ENCODE measurements around the gene PPP1R9B.

PPP1R9B gene

GRCh38 chr17:50096758-50097157, 53.7 kb downstream of the PPP1R9B start:
- peak overlapping the region in 1 of 2 donors; percentile 91 for H3K9ac ChIP-seq (ENCODE audit: low read depth in 1 of 2, low read length in 2 of 2)
- peak overlapping the region in 1 of 2 donors; percentile 96 for H3K4me3 ChIP-seq (ENCODE audit: low read depth in 1 of 2, low read length in 2 of 2)
- H3K9me3 ChIP-seq (ENCODE audit: control insufficient read depth in 1 of 2, low read length in 2 of 2): no peaks in the 10 kb centered on the region
- no peaks in the 10 kb centered on the region for H3K27me3 ChIP-seq (ENCODE audit: control insufficient read depth in 1 of 2, insufficient read depth in 2 of 2, low read length in 2 of 2)
- peaks cover 60 to 64% of the 10 kb centered on the region in 2 donors for H3K4me1 ChIP-seq (ENCODE audit: control insufficient read depth in 1 of 2, insufficient read depth in 2 of 2, low read length in 2 of 2)
- H3K36me3 ChIP-seq (ENCODE audit: control insufficient read depth in 1 of 2, insufficient read depth in 2 of 2, low read length in 2 of 2): peaks cover 14 to 27% of the 10 kb centered on the region in 2 donors
- no peak overlapping the region for H3K27ac ChIP-seq (ENCODE audit: low read depth, low read length)

- Histone ChIP-seq H3K27ac (ENCODE audit: low read depth, low read length) (peak overlapping the region; percentile 76), H3K9ac (ENCODE audit: low read depth in 1 of 2, low read length in 2 of 2) (peak overlapping the region; percentile 91 to 98), H3K4me3 (ENCODE audit: low read depth in 1 of 2, low read length in 2 of 2) (peak overlapping the region; percentile 95 to 96), H3K9me3 (ENCODE audit: control insufficient read depth in 1 of 2, low read length in 2 of 2) (no peaks in the 10 kb centered on the region), H3K36me3 (ENCODE audit: control insufficient read depth in 1 of 2, insufficient read depth in 2 of 2, low read length in 2 of 2) (peaks cover 14 to 27% of the 10 kb centered on the region in 2 donors), H3K4me1 (ENCODE audit: control insufficient read depth in 1 of 2, insufficient read depth in 2 of 2, low read length in 2 of 2) (peaks cover 55 to 57% of the 10 kb centered on the region in 2 donors), H3K27me3 (ENCODE audit: control insufficient read depth in 1 of 2, insufficient read depth in 2 of 2, low read length in 2 of 2) (no peaks in the 10 kb centered on the region)
Measured at GRCh38 chr17:50096092-50096491, 54.4 kb downstream of the PPP1R9B start.

GRCh38 chr17:50095626-50096037, 54.8 kb downstream of the PPP1R9B start:
- Histone ChIP-seq H3K27me3 (ENCODE audit: control insufficient read depth in 1 of 2, insufficient read depth in 2 of 2, low read length in 2 of 2) (no peaks in the 10 kb centered on the region), H3K27ac (ENCODE audit: low read depth, low read length) (peak overlapping the region; percentile 76), H3K9ac (ENCODE audit: low read depth in 1 of 2, low read length in 2 of 2) (peak overlapping the region; percentile 91 to 98), H3K9me3 (ENCODE audit: control insufficient read depth in 1 of 2, low read length in 2 of 2) (no peaks in the 10 kb centered on the region), H3K36me3 (ENCODE audit: control insufficient read depth in 1 of 2, insufficient read depth in 2 of 2, low read length in 2 of 2) (peaks cover 14 to 27% of the 10 kb centered on the region in 2 donors), H3K4me3 (ENCODE audit: low read depth in 1 of 2, low read length in 2 of 2) (peak overlapping the region; percentile 95 to 96), H3K4me1 (ENCODE audit: control insufficient read depth in 1 of 2, insufficient read depth in 2 of 2, low read length in 2 of 2) (peaks cover 50 to 54% of the 10 kb centered on the region in 2 donors)

DNA sequence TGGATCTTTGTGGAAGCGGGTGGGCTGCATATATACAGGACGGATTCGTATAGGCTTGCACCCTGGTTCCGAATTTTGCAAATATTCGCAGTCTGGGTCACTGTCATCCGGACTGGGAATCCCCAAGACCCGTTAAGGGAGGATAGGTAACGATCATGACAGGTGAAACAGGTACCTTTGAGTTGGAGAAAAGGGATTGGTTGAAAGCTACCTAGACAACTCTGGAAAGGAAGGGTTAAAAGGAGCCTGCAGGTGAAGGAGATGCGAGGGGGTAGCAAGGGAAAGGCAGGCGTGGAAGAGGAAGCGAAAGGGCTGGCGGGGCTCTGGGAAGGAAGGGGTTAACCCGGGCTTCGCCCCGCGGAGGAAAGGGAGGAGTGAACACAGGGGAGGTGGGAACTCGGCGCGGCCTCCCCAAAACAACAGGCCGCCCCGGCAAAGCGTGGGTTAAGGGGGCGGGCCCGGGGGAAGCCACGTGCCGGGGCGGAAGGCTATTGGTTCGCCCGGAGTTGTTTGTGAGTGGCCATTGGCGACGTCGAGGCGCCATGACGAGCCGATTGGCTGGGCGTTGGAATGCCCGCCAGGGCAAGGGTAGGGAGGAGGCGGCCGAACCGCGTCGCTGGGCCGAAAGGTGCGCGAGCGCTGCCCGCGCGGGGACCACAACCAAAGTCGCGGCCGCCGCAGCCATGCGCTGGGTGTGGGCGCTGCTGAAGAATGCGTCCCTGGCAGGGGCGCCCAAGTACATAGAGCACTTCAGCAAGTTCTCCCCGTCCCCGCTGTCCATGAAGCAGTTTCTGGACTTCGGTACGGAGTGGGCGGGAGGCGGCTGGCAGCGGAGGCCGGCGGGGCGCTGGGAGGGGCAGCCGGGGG, 55.5 kb downstream of the PPP1R9B start, which contains the start of gene PDK2:
Gene PDK2, plus strand, starts transcription at position 599 of the 867 bp plus-strand sequence. Its CDS starts 85 bp downstream, at position 684.
- Histone ChIP-seq H3K27me3 (ENCODE audit: control insufficient read depth in 1 of 2, insufficient read depth in 2 of 2, low read length in 2 of 2) (no peaks in the 10 kb centered on the region), H3K27ac (ENCODE audit: low read depth, low read length) (peak within 1 kb of the TSS; percentile 76), H3K4me3 (ENCODE audit: low read depth in 1 of 2, low read length in 2 of 2) (peak within 1 kb of the TSS; percentile 95 to 96), H3K4me1 (ENCODE audit: control insufficient read depth in 1 of 2, insufficient read depth in 2 of 2, low read length in 2 of 2) (peaks cover 44 to 48% of the 10 kb centered on the region in 2 donors), H3K9ac (ENCODE audit: low read depth in 1 of 2, low read length in 2 of 2) (peak within 1 kb of the TSS; percentile 91 to 98), H3K36me3 (ENCODE audit: control insufficient read depth in 1 of 2, insufficient read depth in 2 of 2, low read length in 2 of 2) (peaks cover 14 to 24% of the 10 kb centered on the region in 2 donors), H3K9me3 (ENCODE audit: control insufficient read depth in 1 of 2, low read length in 2 of 2) (no peaks in the 10 kb centered on the region)

- Histone ChIP-seq H3K9me3 (ENCODE audit: control insufficient read depth in 1 of 2, low read length in 2 of 2) (no peaks in the 10 kb centered on the region), H3K27ac (ENCODE audit: low read depth, low read length) (no peak overlapping the region), H3K27me3 (ENCODE audit: control insufficient read depth in 1 of 2, insufficient read depth in 2 of 2, low read length in 2 of 2) (no peaks in the 10 kb centered on the region)
Measured at GRCh38 chr17:50094243-50094752, 56.2 kb downstream of the PPP1R9B start.

GRCh38 chr17:50093807-50094206, 56.7 kb downstream of the PPP1R9B start:
- no peak overlapping the region for H3K4me3 ChIP-seq (ENCODE audit: low read depth in 1 of 2, low read length in 2 of 2)
- H3K27ac ChIP-seq (ENCODE audit: low read depth, low read length): no peak overlapping the region
- H3K9me3 ChIP-seq (ENCODE audit: control insufficient read depth in 1 of 2, low read length in 2 of 2): no peaks in the 10 kb centered on the region
- H3K9ac ChIP-seq (ENCODE audit: low read depth in 1 of 2, low read length in 2 of 2): no peak overlapping the region
- H3K36me3 ChIP-seq (ENCODE audit: control insufficient read depth in 1 of 2, insufficient read depth in 2 of 2, low read length in 2 of 2): peaks cover 14 to 27% of the 10 kb centered on the region in 2 donors
- peaks cover 36 to 39% of the 10 kb centered on the region in 2 donors for H3K4me1 ChIP-seq (ENCODE audit: control insufficient read depth in 1 of 2, insufficient read depth in 2 of 2, low read length in 2 of 2)
- H3K27me3 ChIP-seq (ENCODE audit: control insufficient read depth in 1 of 2, insufficient read depth in 2 of 2, low read length in 2 of 2): no peaks in the 10 kb centered on the region

More at GRCh38 chr17:50094243-50094752, 56.2 kb downstream of the PPP1R9B start:
- H3K36me3 ChIP-seq (ENCODE audit: control insufficient read depth in 1 of 2, insufficient read depth in 2 of 2, low read length in 2 of 2): peaks cover 16 to 27% of the 10 kb centered on the region in 2 donors
- H3K4me3 ChIP-seq (ENCODE audit: low read depth in 1 of 2, low read length in 2 of 2): peak overlapping the region; percentile 95 to 96
- peaks cover 40 to 43% of the 10 kb centered on the region in 2 donors for H3K4me1 ChIP-seq (ENCODE audit: control insufficient read depth in 1 of 2, insufficient read depth in 2 of 2, low read length in 2 of 2)
- peak overlapping the region; percentile 48 to 53 for H3K9ac ChIP-seq (ENCODE audit: low read depth in 1 of 2, low read length in 2 of 2)

- Histone ChIP-seq H3K9ac (ENCODE audit: low read depth in 1 of 2, low read length in 2 of 2) (no peak overlapping the region), H3K4me3 (ENCODE audit: low read depth in 1 of 2, low read length in 2 of 2) (no peak overlapping the region), H3K4me1 (ENCODE audit: control insufficient read depth in 1 of 2, insufficient read depth in 2 of 2, low read length in 2 of 2) (peaks cover 30 to 33% of the 10 kb centered on the region in 2 donors), H3K9me3 (ENCODE audit: control insufficient read depth in 1 of 2, low read length in 2 of 2) (no peaks in the 10 kb centered on the region), H3K36me3 (ENCODE audit: control insufficient read depth in 1 of 2, insufficient read depth in 2 of 2, low read length in 2 of 2) (peaks cover 9 to 26% of the 10 kb centered on the region in 2 donors), H3K27ac (ENCODE audit: low read depth, low read length) (no peak overlapping the region), H3K27me3 (ENCODE audit: control insufficient read depth in 1 of 2, insufficient read depth in 2 of 2, low read length in 2 of 2) (no peaks in the 10 kb centered on the region)
Measured at GRCh38 chr17:50093246-50093645, 57.2 kb downstream of the PPP1R9B start.

GRCh38 chr17:50091918-50092285, 58.6 kb downstream of the PPP1R9B start:
- H3K4me1 ChIP-seq (ENCODE audit: control insufficient read depth in 1 of 2, insufficient read depth in 2 of 2, low read length in 2 of 2): peaks cover 17 to 20% of the 10 kb centered on the region in 2 donors
- H3K36me3 ChIP-seq (ENCODE audit: control insufficient read depth in 1 of 2, insufficient read depth in 2 of 2, low read length in 2 of 2): peaks cover 3 to 20% of the 10 kb centered on the region in 2 donors
- no peak overlapping the region for H3K27ac ChIP-seq (ENCODE audit: low read depth, low read length)
- no peak overlapping the region for H3K4me3 ChIP-seq (ENCODE audit: low read depth in 1 of 2, low read length in 2 of 2)
- no peak overlapping the region for H3K9ac ChIP-seq (ENCODE audit: low read depth in 1 of 2, low read length in 2 of 2)
- no peaks in the 10 kb centered on the region for H3K27me3 ChIP-seq (ENCODE audit: control insufficient read depth in 1 of 2, insufficient read depth in 2 of 2, low read length in 2 of 2)
- no peaks in the 10 kb centered on the region for H3K9me3 ChIP-seq (ENCODE audit: control insufficient read depth in 1 of 2, low read length in 2 of 2)

GRCh38 chr17:50090971-50091917, 59.2 kb downstream of the PPP1R9B start:
- no peaks in the 10 kb centered on the region for H3K27me3 ChIP-seq (ENCODE audit: control insufficient read depth in 1 of 2, insufficient read depth in 2 of 2, low read length in 2 of 2)
- H3K4me1 ChIP-seq (ENCODE audit: control insufficient read depth in 1 of 2, insufficient read depth in 2 of 2, low read length in 2 of 2): peaks cover 11 to 14% of the 10 kb centered on the region in 2 donors
- H3K36me3 ChIP-seq (ENCODE audit: control insufficient read depth in 1 of 2, insufficient read depth in 2 of 2, low read length in 2 of 2): peaks cover 3 to 20% of the 10 kb centered on the region in 2 donors
- H3K9me3 ChIP-seq (ENCODE audit: control insufficient read depth in 1 of 2, low read length in 2 of 2): no peaks in the 10 kb centered on the region
- no peak overlapping the region for H3K27ac ChIP-seq (ENCODE audit: low read depth, low read length)
- H3K4me3 ChIP-seq (ENCODE audit: low read depth in 1 of 2, low read length in 2 of 2): no peak overlapping the region
- no peak overlapping the region for H3K9ac ChIP-seq (ENCODE audit: low read depth in 1 of 2, low read length in 2 of 2)
